Measurements from ENCODE around the gene FOXP4.

- TF ChIP-seq, protein P1, sequence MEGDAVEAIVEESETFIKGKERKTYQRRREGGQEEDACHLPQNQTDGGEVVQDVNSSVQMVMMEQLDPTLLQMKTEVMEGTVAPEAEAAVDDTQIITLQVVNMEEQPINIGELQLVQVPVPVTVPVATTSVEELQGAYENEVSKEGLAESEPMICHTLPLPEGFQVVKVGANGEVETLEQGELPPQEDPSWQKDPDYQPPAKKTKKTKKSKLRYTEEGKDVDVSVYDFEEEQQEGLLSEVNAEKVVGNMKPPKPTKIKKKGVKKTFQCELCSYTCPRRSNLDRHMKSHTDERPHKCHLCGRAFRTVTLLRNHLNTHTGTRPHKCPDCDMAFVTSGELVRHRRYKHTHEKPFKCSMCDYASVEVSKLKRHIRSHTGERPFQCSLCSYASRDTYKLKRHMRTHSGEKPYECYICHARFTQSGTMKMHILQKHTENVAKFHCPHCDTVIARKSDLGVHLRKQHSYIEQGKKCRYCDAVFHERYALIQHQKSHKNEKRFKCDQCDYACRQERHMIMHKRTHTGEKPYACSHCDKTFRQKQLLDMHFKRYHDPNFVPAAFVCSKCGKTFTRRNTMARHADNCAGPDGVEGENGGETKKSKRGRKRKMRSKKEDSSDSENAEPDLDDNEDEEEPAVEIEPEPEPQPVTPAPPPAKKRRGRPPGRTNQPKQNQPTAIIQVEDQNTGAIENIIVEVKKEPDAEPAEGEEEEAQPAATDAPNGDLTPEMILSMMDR (IDR thresholded peaks at IDR 0.05) = no peak
- TF ChIP-seq EP300 (IDR thresholded peaks at IDR 0.05) = no peak
- TF ChIP-seq POLR2AphosphoS5 (IDR thresholded peaks at IDR 0.05) = no peak
- TF ChIP-seq POLR2A (IDR thresholded peaks at IDR 0.05; ENCODE audit: low read depth) = no peak
These were observed 91.2 kb downstream of the FOXP4 start for GRCh38 chr6:41637194-41638001.
